22Rv1 (cell line): Measurements from ENCODE around the gene LSM5.

Experiments
- H3K27ac ChIP-seq: fragments of 450-650 bp; 2 replicates; pipeline ENCODE4 v1.5.1; 2017
- CTCF ChIP-seq: fragments of 450-650 bp; IDR thresholded peaks from 2 replicates; pipeline ENCODE4 v1.5.1; 2017; ENCODE audit warnings: mild to moderate bottlenecking
- ZFX ChIP-seq: fragments of 450-650 bp; IDR thresholded peaks from 2 replicates; pipeline ENCODE4 v1.6.1; 2017; ENCODE audit warnings: antibody characterized with exemption, borderline replicate concordance

LSM5 gene

GRCh38 chr7:32459788-32460187 is 30.4 kb downstream of the LSM5 start:
- TF ChIP-seq CTCF (no peak), ZFX (no peak)
- H3K27ac ChIP-seq = no peak overlapping the region

- H3K27ac ChIP-seq = no peak overlapping the region
- no peak for TF ChIP-seq CTCF
Measured at GRCh38 chr7:32458025-32458424, 32.2 kb downstream of the LSM5 start.

GRCh38 chr7:32453341-32454011 is 36.7 kb downstream of the LSM5 start:
- no peak overlapping the region for H3K27ac ChIP-seq
- no peak for TF ChIP-seq CTCF
- TF ChIP-seq ZFX = no peak

- no peak overlapping the region for H3K27ac ChIP-seq
- TF ChIP-seq CTCF = no peak
- TF ChIP-seq ZFX = no peak
Measured at GRCh38 chr7:32447218-32447617, 43.0 kb downstream of the LSM5 start.

- no peak overlapping the region for H3K27ac ChIP-seq
- TF ChIP-seq ZFX (no peak), CTCF (no peak)
Measured at GRCh38 chr7:32436146-32436928, 53.8 kb downstream of the LSM5 start.
